ENCODE measurements around the gene TCP11L2.
A peak's percentile ranks its signal among the peaks of the same experiment; 100 is the strongest.

The TCP11L2 gene

GRCh38 chr12:106300761-106301160 is 1.8 kb upstream of the TCP11L2 start:
- no peak for TF ChIP-seq CTCF (IDR thresholded peaks at IDR 0.05; ENCODE audit: low read depth, low read length)
- no peak overlapping the region for H3K4me3 ChIP-seq (ENCODE audit: low read depth, low read length)

GRCh38 chr12:106301241-106301610 is 1.3 kb upstream of the TCP11L2 start:
- H3K4me3 ChIP-seq (ENCODE audit: low read depth, low read length): no peak overlapping the region; the same call in 1 of the 2 replicates
- no peak for TF ChIP-seq CTCF (IDR thresholded peaks at IDR 0.05; ENCODE audit: low read depth, low read length)

GRCh38 chr12:106301611-106302321 is 767 bp upstream of the TCP11L2 start:
- no peak for TF ChIP-seq CTCF (IDR thresholded peaks at IDR 0.05; ENCODE audit: low read depth, low read length)
- H3K4me3 ChIP-seq (ENCODE audit: low read depth, low read length): peak overlapping the region; percentile 61

DNA sequence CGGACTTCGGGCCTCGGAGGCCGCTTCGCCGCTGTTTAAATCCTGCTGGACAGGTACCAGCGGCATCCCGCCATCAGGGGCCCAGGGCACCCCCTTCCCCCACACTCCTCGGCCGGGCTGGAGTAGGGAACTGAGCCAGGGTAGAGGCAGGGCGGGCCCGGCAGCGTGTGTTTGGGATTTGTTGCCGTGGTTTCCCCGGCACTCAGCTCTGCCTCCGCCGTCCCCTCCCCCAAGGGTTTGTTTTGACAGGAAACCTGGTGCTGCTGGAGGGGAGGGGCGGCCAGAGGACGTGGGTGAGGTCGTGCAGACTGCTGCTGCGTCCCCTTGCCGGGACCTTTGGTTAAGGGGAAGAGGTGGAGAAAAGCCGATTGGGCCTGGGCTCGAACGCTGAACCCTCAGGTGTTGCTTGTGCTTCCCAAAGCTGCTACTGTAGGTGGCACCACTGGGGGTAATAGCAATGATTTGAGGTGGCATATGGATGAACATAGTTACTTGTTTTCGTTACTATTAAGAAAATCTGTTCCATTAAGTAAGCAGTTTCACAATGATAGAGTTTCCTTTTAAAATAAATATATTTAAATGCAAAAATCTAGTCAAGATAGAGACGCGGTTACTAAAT is 778 bp downstream of the TCP11L2 start:
- TF ChIP-seq CTCF (IDR thresholded peaks at IDR 0.05; ENCODE audit: low read depth, low read length): no peak
- peak overlapping the region; percentile 95 for H3K4me3 ChIP-seq (ENCODE audit: low read depth, low read length)

DNA sequence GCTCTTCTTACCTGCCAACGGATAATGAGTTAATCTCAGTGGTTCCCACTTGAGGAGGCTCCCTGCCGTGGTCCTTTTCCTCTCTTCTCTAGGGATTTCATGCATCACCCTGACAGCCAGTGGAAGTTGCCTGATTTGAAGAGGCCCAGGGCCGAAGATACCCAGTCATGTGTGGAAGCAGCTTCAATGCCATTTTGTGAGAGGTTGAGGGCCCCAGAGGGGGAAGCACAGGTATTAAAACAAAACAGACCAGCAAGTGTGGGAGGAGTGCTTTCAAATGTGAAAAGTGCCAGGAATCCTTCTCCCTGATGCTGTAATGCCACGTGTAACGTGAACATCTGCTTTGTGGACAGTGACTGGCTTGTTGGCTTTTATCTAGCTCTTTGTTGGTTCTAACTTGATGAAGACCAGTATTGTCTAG is 1.5 kb downstream of the TCP11L2 start:
- no peak for TF ChIP-seq CTCF (IDR thresholded peaks at IDR 0.05; ENCODE audit: low read depth, low read length)
- peak overlapping the region; percentile 95 for H3K4me3 ChIP-seq (ENCODE audit: low read depth, low read length)

GRCh38 chr12:106304797-106305196 is 2.3 kb downstream of the TCP11L2 start:
- H3K4me3 ChIP-seq (ENCODE audit: low read depth, low read length): no peak overlapping the region
- TF ChIP-seq CTCF (IDR thresholded peaks at IDR 0.05; ENCODE audit: low read depth, low read length): no peak

GRCh38 chr12:106305376-106305775 is 2.8 kb downstream of the TCP11L2 start:
- H3K4me3 ChIP-seq (ENCODE audit: low read depth, low read length): no peak overlapping the region
- TF ChIP-seq CTCF (IDR thresholded peaks at IDR 0.05; ENCODE audit: low read depth, low read length): no peak

All from WI38 (cell line).